Measurements from ENCODE around the gene ANKRD33B. TPM values are rescaled to one million over a fixed set of nuclear protein-coding genes. Genes with fewer than 3 reads are reported as not detected.

ANKRD33B gene
- total RNA-seq, 1 donor from 2014 or later: 6.1 TPM

DNA sequence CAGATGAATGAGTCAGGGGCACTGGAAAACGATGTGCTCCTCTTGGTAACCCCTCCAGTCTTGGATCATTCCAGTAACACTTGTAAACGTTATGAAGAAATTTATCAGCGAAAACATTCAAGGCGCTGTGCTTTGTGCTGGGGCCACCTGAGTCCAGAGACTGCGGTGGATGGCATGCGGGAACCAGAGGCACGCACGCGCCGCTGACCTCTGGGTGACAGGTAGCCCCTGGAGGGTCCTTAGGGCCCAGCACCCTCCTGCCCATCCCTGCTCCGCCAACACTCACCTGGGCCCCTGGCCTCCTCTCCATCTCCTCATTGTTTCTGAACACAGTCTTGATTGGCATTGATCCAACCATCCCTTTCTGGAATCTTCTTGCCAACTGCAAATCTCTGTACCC is 110.2 kb downstream of the ANKRD33B start:
- ATAC-seq: no peak
- DNase-seq: no peak
- Histone ChIP-seq H3K4me3 (no peak overlapping the region), H3K36me3 (peaks cover 8% of the 10 kb centered on the region), H3K4me1 (no peaks in the 10 kb centered on the region), H3K9me3 (no peaks in the 10 kb centered on the region), H3K27ac (no peak overlapping the region), H3K27me3 (no peaks in the 10 kb centered on the region)
- intact Hi-C loops (cut with DNase I): no loop called here
- TF ChIP-seq, protein P1, sequence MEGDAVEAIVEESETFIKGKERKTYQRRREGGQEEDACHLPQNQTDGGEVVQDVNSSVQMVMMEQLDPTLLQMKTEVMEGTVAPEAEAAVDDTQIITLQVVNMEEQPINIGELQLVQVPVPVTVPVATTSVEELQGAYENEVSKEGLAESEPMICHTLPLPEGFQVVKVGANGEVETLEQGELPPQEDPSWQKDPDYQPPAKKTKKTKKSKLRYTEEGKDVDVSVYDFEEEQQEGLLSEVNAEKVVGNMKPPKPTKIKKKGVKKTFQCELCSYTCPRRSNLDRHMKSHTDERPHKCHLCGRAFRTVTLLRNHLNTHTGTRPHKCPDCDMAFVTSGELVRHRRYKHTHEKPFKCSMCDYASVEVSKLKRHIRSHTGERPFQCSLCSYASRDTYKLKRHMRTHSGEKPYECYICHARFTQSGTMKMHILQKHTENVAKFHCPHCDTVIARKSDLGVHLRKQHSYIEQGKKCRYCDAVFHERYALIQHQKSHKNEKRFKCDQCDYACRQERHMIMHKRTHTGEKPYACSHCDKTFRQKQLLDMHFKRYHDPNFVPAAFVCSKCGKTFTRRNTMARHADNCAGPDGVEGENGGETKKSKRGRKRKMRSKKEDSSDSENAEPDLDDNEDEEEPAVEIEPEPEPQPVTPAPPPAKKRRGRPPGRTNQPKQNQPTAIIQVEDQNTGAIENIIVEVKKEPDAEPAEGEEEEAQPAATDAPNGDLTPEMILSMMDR (IDR thresholded peaks at IDR 0.05): no peak

DNA sequence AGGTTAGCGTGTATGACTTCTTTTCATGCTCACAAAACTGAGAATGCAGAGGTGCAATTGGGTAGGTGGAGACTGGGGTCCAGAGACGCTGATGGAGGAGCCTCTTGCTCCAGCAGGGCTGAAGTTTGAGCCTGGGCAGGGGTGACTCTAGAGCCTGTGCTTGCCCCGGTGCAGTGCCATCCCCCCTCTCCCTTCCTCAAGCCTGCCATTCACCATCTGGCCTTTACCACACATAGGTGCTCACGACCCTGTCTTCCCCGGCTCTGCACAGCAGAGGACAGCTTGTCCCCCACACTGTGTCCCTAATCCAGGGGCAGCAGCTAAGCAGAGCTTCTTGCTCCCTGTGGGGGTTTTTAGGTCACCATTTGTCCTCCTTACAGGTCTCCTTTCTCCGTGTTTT is 110.7 kb downstream of the ANKRD33B start:
- peaks cover 13% of the 10 kb centered on the region for H3K36me3 ChIP-seq
- no peaks in the 10 kb centered on the region for H3K4me1 ChIP-seq
- no peaks in the 10 kb centered on the region for H3K27me3 ChIP-seq
- H3K4me3 ChIP-seq: no peak overlapping the region
- no peak overlapping the region for H3K27ac ChIP-seq
- ATAC-seq (no peak), DNase-seq (no peak)
- TF ChIP-seq, protein P1 (IDR thresholded peaks at IDR 0.05): no peak
- intact Hi-C loops (cut with DNase I): no loop called here
- no peaks in the 10 kb centered on the region for H3K9me3 ChIP-seq

DNA sequence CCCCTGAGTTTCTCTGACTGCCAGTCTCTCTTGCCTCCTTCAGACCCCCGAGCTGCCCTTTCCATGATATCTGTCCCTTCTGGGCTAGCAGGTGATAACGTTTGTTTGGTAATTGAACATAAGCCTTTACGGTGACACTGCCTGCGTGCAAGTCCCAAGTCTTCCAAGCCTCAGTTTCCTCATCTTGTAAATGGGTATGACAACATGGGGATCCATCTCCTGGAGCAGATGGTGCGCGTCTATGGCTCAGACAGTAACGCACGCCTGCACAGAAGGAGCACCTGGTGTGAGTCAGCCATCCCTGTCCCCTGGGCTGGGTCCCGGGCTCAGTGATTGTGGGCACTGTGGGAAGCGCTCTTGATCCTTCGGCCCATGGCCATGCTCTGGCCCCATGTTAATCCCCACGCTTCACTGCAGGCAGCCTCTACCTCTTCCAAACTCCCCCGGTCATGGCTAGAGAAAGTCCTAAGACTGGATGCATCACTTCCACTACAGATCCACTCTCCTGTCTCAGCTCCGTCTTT is 111.4 kb downstream of the ANKRD33B start:
- no peak for DNase-seq
- peaks cover 20% of the 10 kb centered on the region for H3K36me3 ChIP-seq
- TF ChIP-seq, protein P1 (IDR thresholded peaks at IDR 0.05): no peak
- no peaks in the 10 kb centered on the region for H3K9me3 ChIP-seq
- ATAC-seq: no peak
- no peak overlapping the region for H3K27ac ChIP-seq
- intact Hi-C loops (cut with DNase I): no loop called here
- no peak overlapping the region for H3K4me3 ChIP-seq
- no peaks in the 10 kb centered on the region for H3K4me1 ChIP-seq
- no peaks in the 10 kb centered on the region for H3K27me3 ChIP-seq

DNA sequence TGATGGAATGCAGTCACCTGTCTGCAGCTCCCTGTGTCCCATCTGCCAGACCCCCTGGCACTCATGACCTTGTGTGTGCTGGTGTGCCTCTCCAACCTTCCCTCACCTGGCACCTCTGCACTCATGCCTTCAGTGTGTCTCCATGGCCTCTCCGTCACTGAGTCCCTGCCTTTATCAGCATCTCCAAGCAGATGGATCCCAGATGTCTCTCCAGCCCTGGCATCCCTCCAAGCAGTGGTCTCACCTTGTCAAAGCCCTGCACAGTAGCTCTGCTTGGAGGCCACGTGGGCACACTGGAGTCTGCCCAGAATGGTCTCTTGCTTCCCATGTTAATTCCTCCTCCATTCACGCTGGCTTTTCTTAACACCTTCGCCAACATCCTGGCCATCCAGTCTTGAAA is 112.4 kb downstream of the ANKRD33B start:
- TF ChIP-seq, protein P1 (IDR thresholded peaks at IDR 0.05): no peak
- H3K4me1 ChIP-seq: no peaks in the 10 kb centered on the region
- H3K9me3 ChIP-seq: no peaks in the 10 kb centered on the region
- peaks cover 30% of the 10 kb centered on the region for H3K36me3 ChIP-seq
- DNase-seq (no peak), ATAC-seq (peak; percentile 6)
- intact Hi-C loops (cut with DNase I): no loop called here
- no peak overlapping the region for H3K4me3 ChIP-seq
- H3K27me3 ChIP-seq: no peaks in the 10 kb centered on the region
- no peak overlapping the region for H3K27ac ChIP-seq

DNA sequence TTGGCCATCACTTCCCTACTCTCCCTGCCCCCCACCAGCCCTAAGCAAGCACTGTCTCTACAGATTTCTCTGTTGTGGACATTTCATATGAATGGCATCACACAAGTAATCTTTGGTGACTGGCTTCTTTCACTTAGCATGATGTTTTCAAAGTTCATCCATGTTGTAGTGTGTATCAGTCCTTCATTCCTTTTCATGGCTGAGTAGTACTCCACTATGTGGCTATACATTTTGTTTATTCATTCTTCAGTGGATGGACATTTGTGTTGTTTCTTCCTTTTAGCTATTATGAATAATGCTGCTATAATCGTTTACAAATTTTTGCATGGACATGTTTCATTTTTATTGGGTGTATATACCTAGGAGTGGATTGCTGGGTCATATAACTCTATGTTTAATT is 113.1 kb downstream of the ANKRD33B start:
- H3K36me3 ChIP-seq: peaks cover 31% of the 10 kb centered on the region
- TF ChIP-seq, protein P1 (IDR thresholded peaks at IDR 0.05): no peak
- no peak for ATAC-seq

DNA sequence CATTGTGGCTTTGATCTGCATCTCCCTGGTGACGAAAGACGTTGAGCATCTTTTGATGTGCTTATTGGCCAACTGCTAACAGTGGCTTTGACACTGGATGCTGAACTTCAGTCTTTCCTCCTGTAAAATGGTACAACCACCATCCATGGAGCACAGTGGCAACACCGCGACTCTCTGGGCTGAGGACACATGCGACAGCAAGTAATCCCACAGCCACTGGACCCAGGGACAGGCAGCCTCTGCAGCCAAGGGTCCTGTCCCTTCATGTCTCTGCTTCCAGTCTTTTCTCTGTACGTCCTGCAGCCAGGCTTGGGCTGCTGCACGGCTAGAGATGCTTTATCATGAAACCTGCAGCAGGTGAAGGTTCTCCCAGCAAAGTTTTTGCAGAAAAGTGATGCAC is 113.7 kb downstream of the ANKRD33B start:
- no peaks in the 10 kb centered on the region for H3K4me1 ChIP-seq
- peaks cover 36% of the 10 kb centered on the region for H3K36me3 ChIP-seq
- no peak overlapping the region for H3K4me3 ChIP-seq
- no peaks in the 10 kb centered on the region for H3K9me3 ChIP-seq
- no peak overlapping the region for H3K27ac ChIP-seq
- ATAC-seq (no peak), DNase-seq (no peak)
- intact Hi-C loops (cut with DNase I): no loop called here
- H3K27me3 ChIP-seq: no peaks in the 10 kb centered on the region
- TF ChIP-seq, protein P1 (IDR thresholded peaks at IDR 0.05): no peak

More for the DNA sequence above, 113.1 kb downstream of the ANKRD33B start:
- intact Hi-C loops (cut with DNase I): no loop called here
- Histone ChIP-seq H3K4me1 (no peaks in the 10 kb centered on the region), H3K4me3 (no peak overlapping the region), H3K9me3 (no peaks in the 10 kb centered on the region), H3K27me3 (no peaks in the 10 kb centered on the region), H3K27ac (no peak overlapping the region)
- DNase-seq: no peak
